Esophagus muscularis mucosa (tissue), 4 donors: Measurements from ENCODE around the gene OR52B4.

Source experiments
- CTCF ChIP-seq, 3 experiments: fragments of 200-600 bp in 2 of 3; fragments of 450-650 bp in 1 of 3; sonication (generic) in 2 of 3; IDR thresholded peaks; one replicate each; pipeline ENCODE4 v1.5.1; 2017 to 2019; ENCODE audit warnings: antibody characterized with exemption in 3 of 3, mild to moderate bottlenecking in 2 of 3, moderate library complexity in 1 of 3
- EP300 ChIP-seq: sonication (generic); formaldehyde crosslinking; IDR thresholded peaks from one replicate; pipeline ENCODE4 v1.6.1; 2017; ENCODE audit warnings: antibody characterized with exemption
- POLR2A ChIP-seq: fragments of 450-650 bp; IDR thresholded peaks from one replicate; pipeline ENCODE4 v1.6.1; 2017; ENCODE audit warnings: antibody characterized with exemption, moderate library complexity, mild to moderate bottlenecking, low read depth
- POLR2AphosphoS5 ChIP-seq, 2 donors: sonication (generic); formaldehyde crosslinking; IDR thresholded peaks; one replicate each; pipeline ENCODE4 v1.6.1; 2017; ENCODE audit warnings: antibody characterized with exemption in 2 of 2

GRCh38 chr11:4370166-4370565, 2.0 kb upstream of the OR52B4 start:
- TF ChIP-seq POLR2A (no peak), CTCF (IDR thresholded peaks at IDR 0.05) (no peak), EP300 (no peak), POLR2AphosphoS5 (IDR thresholded peaks at IDR 0.05) (no peak)
